ENCODE measurements around the gene MGAT3. TPM values are rescaled to one million over a fixed set of nuclear protein-coding genes. Genes with fewer than 3 reads are reported as not detected.
A peak's percentile ranks its signal among the peaks of the same experiment; 100 is the strongest.

The MGAT3 gene
- total and polyA plus RNA-seq, 2 of the 13 experiments (the other 11 are each of a cell fraction or from before 2014, with no cell fraction given), result 0.11 to 0.15 TPM

DNA sequence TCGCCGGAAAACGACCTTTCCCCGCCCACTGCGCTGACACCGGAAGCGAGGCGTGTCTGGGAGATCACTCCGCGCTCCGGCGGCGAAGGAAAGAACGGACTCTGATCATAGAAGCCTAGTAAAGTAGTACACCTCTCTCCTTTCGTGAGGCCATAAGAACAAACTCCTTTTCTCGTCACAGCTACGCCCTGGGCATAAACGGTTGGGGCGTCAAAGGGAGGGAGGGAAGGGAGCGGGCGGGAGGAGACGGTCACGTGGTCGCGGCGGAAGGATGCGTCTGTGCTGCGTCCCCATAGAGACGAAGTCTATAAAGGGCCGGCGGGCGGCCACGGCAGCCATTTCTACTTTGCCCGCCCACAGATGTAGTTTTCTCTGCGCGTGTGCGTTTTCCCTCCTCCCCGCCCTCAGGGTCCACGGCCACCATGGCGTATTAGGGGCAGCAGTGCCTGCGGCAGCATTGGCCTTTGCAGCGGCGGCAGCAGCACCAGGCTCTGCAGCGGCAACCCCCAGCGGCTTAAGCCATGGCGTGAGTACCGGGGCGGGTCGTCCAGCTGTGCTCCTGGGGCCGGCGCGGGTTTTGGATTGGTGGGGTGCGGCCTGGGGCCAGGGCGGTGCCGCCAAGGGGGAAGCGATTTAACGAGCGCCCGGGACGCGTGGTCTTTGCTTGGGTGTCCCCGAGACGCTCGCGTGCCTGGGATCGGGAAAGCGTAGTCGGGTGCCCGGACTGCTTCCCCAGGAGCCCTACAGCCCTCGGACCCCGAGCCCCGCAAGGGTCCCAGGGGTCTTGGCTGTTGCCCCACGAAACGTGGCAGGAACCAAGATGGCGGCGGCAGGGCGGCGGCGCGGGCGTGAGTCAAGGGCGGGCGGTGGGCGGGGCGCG lies 63.7 kb downstream of the MGAT3 start, which contains the start of gene ATF4 (continued):
- TF ChIP-seq, protein P1, sequence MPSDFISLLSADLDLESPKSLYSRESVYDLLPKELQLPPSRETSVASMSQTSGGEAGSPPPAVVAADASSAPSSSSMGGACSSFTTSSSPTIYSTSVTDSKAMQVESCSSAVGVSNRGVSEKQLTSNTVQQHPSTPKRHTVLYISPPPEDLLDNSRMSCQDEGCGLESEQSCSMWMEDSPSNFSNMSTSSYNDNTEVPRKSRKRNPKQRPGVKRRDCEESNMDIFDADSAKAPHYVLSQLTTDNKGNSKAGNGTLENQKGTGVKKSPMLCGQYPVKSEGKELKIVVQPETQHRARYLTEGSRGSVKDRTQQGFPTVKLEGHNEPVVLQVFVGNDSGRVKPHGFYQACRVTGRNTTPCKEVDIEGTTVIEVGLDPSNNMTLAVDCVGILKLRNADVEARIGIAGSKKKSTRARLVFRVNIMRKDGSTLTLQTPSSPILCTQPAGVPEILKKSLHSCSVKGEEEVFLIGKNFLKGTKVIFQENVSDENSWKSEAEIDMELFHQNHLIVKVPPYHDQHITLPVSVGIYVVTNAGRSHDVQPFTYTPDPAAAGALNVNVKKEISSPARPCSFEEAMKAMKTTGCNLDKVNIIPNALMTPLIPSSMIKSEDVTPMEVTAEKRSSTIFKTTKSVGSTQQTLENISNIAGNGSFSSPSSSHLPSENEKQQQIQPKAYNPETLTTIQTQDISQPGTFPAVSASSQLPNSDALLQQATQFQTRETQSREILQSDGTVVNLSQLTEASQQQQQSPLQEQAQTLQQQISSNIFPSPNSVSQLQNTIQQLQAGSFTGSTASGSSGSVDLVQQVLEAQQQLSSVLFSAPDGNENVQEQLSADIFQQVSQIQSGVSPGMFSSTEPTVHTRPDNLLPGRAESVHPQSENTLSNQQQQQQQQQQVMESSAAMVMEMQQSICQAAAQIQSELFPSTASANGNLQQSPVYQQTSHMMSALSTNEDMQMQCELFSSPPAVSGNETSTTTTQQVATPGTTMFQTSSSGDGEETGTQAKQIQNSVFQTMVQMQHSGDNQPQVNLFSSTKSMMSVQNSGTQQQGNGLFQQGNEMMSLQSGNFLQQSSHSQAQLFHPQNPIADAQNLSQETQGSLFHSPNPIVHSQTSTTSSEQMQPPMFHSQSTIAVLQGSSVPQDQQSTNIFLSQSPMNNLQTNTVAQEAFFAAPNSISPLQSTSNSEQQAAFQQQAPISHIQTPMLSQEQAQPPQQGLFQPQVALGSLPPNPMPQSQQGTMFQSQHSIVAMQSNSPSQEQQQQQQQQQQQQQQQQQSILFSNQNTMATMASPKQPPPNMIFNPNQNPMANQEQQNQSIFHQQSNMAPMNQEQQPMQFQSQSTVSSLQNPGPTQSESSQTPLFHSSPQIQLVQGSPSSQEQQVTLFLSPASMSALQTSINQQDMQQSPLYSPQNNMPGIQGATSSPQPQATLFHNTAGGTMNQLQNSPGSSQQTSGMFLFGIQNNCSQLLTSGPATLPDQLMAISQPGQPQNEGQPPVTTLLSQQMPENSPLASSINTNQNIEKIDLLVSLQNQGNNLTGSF (CRISPR knock-in tag; IDR thresholded peaks at IDR 0.05), result peak; percentile 55
- TF ChIP-seq ZKSCAN8 (CRISPR knock-in tag; IDR thresholded peaks at IDR 0.05; ENCODE audit: borderline replicate concordance) (no peak), ZBTB7A (CRISPR knock-in tag; IDR thresholded peaks at IDR 0.05) (peak; percentile 39; the same call in 1 of the 2 replicates), SP4 (CRISPR knock-in tag; IDR thresholded peaks at IDR 0.05) (no peak), HNRNPL (IDR thresholded peaks at IDR 0.05; ENCODE audit: low read depth, low read length) (peak; percentile 84), ISX (CRISPR knock-in tag; conservative IDR thresholded peaks at IDR 0.05) (peak; percentile 53; the same call in 1 of the 2 replicates), ZBTB1 (CRISPR knock-in tag; IDR thresholded peaks at IDR 0.05; ENCODE audit: borderline replicate concordance) (0 out of 2 replicates have a peak, but pooled peaks have one; percentile 81), ZNF670 (CRISPR knock-in tag; IDR thresholded peaks at IDR 0.05; ENCODE audit: borderline replicate concordance) (peak; percentile 66; the same call in 1 of the 2 replicates), ELF1 (CRISPR knock-in tag; IDR thresholded peaks at IDR 0.05) (peak; percentile 88), JARID2 (CRISPR knock-in tag; IDR thresholded peaks at IDR 0.05; ENCODE audit: insufficient replicate concordance) (no peak)
- TF ChIP-seq, protein P2, sequence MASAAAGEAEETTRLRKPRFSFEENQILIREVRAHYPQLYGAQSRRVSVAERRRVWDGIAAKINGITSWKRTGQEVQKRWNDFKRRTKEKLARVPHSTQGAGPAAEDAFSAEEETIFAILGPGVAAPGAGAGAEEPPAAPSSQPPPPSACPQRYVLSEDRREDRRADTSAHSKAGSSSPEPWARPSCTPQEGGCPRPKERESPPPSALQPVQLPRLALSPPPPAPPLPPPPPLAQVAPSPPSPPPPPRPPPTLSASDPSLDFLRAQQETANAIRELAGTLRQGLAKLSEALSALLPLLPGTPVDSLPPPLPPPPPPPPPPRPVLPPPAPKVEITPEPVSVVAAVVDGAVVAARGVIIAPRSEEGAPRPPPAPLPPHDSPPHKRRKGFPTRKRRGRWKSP (CRISPR knock-in tag; IDR thresholded peaks at IDR 0.05), result peak; percentile 49
- TF ChIP-seq, protein P3, sequence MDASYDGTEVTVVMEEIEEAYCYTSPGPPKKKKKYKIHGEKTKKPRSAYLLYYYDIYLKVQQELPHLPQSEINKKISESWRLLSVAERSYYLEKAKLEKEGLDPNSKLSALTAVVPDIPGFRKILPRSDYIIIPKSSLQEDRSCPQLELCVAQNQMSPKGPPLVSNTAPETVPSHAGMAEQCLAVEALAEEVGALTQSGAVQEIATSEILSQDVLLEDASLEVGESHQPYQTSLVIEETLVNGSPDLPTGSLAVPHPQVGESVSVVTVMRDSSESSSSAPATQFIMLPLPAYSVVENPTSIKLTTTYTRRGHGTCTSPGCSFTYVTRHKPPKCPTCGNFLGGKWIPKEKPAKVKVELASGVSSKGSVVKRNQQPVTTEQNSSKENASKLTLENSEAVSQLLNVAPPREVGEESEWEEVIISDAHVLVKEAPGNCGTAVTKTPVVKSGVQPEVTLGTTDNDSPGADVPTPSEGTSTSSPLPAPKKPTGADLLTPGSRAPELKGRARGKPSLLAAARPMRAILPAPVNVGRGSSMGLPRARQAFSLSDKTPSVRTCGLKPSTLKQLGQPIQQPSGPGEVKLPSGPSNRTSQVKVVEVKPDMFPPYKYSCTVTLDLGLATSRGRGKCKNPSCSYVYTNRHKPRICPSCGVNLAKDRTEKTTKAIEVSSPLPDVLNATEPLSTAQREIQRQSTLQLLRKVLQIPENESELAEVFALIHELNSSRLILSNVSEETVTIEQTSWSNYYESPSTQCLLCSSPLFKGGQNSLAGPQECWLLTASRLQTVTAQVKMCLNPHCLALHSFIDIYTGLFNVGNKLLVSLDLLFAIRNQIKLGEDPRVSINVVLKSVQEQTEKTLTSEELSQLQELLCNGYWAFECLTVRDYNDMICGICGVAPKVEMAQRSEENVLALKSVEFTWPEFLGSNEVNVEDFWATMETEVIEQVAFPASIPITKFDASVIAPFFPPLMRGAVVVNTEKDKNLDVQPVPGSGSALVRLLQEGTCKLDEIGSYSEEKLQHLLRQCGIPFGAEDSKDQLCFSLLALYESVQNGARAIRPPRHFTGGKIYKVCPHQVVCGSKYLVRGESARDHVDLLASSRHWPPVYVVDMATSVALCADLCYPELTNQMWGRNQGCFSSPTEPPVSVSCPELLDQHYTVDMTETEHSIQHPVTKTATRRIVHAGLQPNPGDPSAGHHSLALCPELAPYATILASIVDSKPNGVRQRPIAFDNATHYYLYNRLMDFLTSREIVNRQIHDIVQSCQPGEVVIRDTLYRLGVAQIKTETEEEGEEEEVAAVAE (CRISPR knock-in tag; IDR thresholded peaks at IDR 0.05; ENCODE audit: borderline replicate concordance), result no peak
- TF ChIP-seq, protein P4, sequence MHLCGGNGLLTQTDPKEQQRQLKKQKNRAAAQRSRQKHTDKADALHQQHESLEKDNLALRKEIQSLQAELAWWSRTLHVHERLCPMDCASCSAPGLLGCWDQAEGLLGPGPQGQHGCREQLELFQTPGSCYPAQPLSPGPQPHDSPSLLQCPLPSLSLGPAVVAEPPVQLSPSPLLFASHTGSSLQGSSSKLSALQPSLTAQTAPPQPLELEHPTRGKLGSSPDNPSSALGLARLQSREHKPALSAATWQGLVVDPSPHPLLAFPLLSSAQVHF (CRISPR knock-in tag; IDR thresholded peaks at IDR 0.05), result peak; percentile 85
- TF ChIP-seq, protein P5, sequence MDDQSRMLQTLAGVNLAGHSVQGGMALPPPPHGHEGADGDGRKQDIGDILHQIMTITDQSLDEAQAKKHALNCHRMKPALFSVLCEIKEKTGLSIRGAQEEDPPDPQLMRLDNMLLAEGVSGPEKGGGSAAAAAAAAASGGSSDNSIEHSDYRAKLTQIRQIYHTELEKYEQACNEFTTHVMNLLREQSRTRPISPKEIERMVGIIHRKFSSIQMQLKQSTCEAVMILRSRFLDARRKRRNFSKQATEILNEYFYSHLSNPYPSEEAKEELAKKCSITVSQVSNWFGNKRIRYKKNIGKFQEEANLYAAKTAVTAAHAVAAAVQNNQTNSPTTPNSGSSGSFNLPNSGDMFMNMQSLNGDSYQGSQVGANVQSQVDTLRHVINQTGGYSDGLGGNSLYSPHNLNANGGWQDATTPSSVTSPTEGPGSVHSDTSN (CRISPR knock-in tag; IDR thresholded peaks at IDR 0.05; ENCODE audit: borderline replicate concordance), result peak; percentile 86; the same call in 1 of the 2 replicates
